Kidney (tissue), 14 donors: ENCODE data around the gene RPL13. TPM values are rescaled to one million over a fixed set of nuclear protein-coding genes. Genes with fewer than 3 reads are reported as not detected.

Source experiments
- DNase-seq, 5 donors: peaks; one replicate each; pipeline ENCODE4 v3.0.0-alpha.2; 2013 to 2020
- FAIRE-seq: peaks from 2 replicates; lab custom pipeline; 2012; peaks lifted over from hg19 to GRCh38; lab: Jason Lieb, UNC
- H3K27ac ChIP-seq, 2 donors: one replicate each; pipeline ENCODE4 v1.7.0; 2013; ENCODE audit warnings: low read depth in 2 of 2, low read length in 2 of 2, inconsistent platforms in 1 of 2
- H3K27me3 ChIP-seq: one replicate; pipeline ENCODE4 v1.7.1; 2013; ENCODE audit warnings: low read length, inconsistent platforms; ENCODE audit not compliant: control insufficient read depth, insufficient read depth
- H3K36me3 ChIP-seq, 3 donors: one replicate each; pipeline versions ENCODE4 v1.7.0 to v1.7.1; 2013; ENCODE audit warnings: low read length in 3 of 3, control low read depth in 1 of 3, inconsistent platforms in 1 of 3; ENCODE audit not compliant: insufficient read depth in 3 of 3, control insufficient read depth in 2 of 3
- H3K4me1 ChIP-seq, 3 donors: one replicate each; pipeline versions ENCODE4 v1.7.0 to v1.7.1; 2013; ENCODE audit warnings: low read length in 3 of 3, inconsistent platforms in 1 of 3, low read depth in 1 of 3; ENCODE audit not compliant: control insufficient read depth in 2 of 3, insufficient read depth in 2 of 3
- H3K4me3 ChIP-seq, 3 donors: one replicate each; pipeline versions ENCODE4 v1.7.0 to v1.8.1; 2013; ENCODE audit warnings: low read length in 3 of 3, control low read depth in 1 of 3, inconsistent platforms in 1 of 3
- H3K9ac ChIP-seq, 3 donors: one replicate each; pipeline versions ENCODE4 v1.7.0 to v1.7.1; 2013; ENCODE audit warnings: low read length in 3 of 3, control low read depth in 1 of 3, inconsistent platforms in 1 of 3
- H3K9me3 ChIP-seq, 3 donors: one replicate each; pipeline versions ENCODE4 v1.7.0 to v1.7.1; 2013; ENCODE audit warnings: low read length in 3 of 3, control low read depth in 1 of 3, inconsistent platforms in 1 of 3; ENCODE audit not compliant: control insufficient read depth in 2 of 3, insufficient read depth in 1 of 3
- CTCF ChIP-seq: IDR thresholded peaks from 3 replicates; pipeline ENCODE4 v1.5.1; 2012; ENCODE audit warnings: mild to moderate bottlenecking, moderate library complexity, borderline replicate concordance; ENCODE audit not compliant: insufficient read depth; ENCODE audit errors: extremely low read depth
- intact Hi-C: fragments of 100-400 bp; cut with DNase I; formaldehyde crosslinking; loops from one replicate; pipeline ENCODE4 v1.11.1; 2022
- polyA plus RNA-seq: library from polyadenylated mRNA; stranded (reverse); fragments of 350-450 nt; fragmentation: Illumina TruSeq; extraction: RNeasy Lipid Tissue Mini Kit (QIAGEN cat#74804); gene quantifications from one replicate; pipeline ENCODE4 v1.2.3, GENCODE V29; 2014; ENCODE audit warnings: low read depth, low replicate concordance; ENCODE audit not compliant: insufficient read depth
- total RNA-seq: library from RNA; stranded (reverse); fragmentation: NEBNext Ultra II Directional; extraction: Animal tissue kit (Norgen Biotek cat#: 25700); gene quantifications from one replicate; pipeline ENCODE4 v1.2.1, GENCODE V29; 2021
- donor health status: control.
- donor health status: control.
- donor health status: control.
- donor health status: control.
- donor health status: control.
- donor health status: DM: yes; HTN: yes; CAD: no.
- donor health status: Normal renal cell carcinoma (clear cell type).

Gene RPL13
- total and polyA plus RNA-seq, 2 donors from 2014 or later = 1,694 to 3,146 TPM

GRCh38 chr16:89547291-89547690 lies 13.2 kb upstream of the RPL13 start:
- H3K36me3 ChIP-seq = peaks cover 0 to 30% (median 20%) of the 10 kb centered on the region in 3 donors
- H3K27ac ChIP-seq = no peak overlapping the region
- H3K4me3 ChIP-seq = no peak overlapping the region
- DNase-seq (no peak), FAIRE-seq (no peak)
- H3K27me3 ChIP-seq = no peaks in the 10 kb centered on the region
- H3K9ac ChIP-seq = no peak overlapping the region
- no peak for TF ChIP-seq CTCF
- H3K9me3 ChIP-seq = no peaks in the 10 kb centered on the region
- no peaks in the 10 kb centered on the region for H3K4me1 ChIP-seq
- intact Hi-C loops = no loop called here

GRCh38 chr16:89547860-89548259 lies 12.6 kb upstream of the RPL13 start:
- Histone ChIP-seq H3K36me3 (peaks cover 0 to 33% (median 24%) of the 10 kb centered on the region in 3 donors), H3K4me1 (no peaks in the 10 kb centered on the region), H3K4me3 (no peak overlapping the region), H3K9me3 (no peaks in the 10 kb centered on the region), H3K27me3 (no peaks in the 10 kb centered on the region), H3K27ac (no peak overlapping the region), H3K9ac (no peak overlapping the region)
- FAIRE-seq = no peak
- no peak for DNase-seq
- intact Hi-C loops = no loop called here
- no peak for TF ChIP-seq CTCF

GRCh38 chr16:89548344-89549006 lies 12.0 kb upstream of the RPL13 start:
- FAIRE-seq (no peak), DNase-seq (no peak)
- Histone ChIP-seq H3K4me1 (no peaks in the 10 kb centered on the region), H3K9me3 (no peaks in the 10 kb centered on the region), H3K27me3 (no peaks in the 10 kb centered on the region), H3K9ac (no peak overlapping the region), H3K36me3 (peaks cover 0 to 40% (median 25%) of the 10 kb centered on the region in 3 donors), H3K4me3 (no peak overlapping the region), H3K27ac (no peak overlapping the region)
- intact Hi-C loops = no loop called here
- TF ChIP-seq CTCF = no peak
